GM21786 (cell line): ENCODE results near the gene ZNF385B.

Source experiments
- ATAC-seq: cut with Tn5 transposase; IDR thresholded peaks from one replicate; pipeline ENCODE4 v1.9.1; 2021; ENCODE audit not compliant: unreplicated experiment

The ZNF385B gene

GRCh38 chr2:179751163-179751809, 110.1 kb downstream of the ZNF385B start:
- ATAC-seq = no peak

GRCh38 chr2:179749210-179749609, 112.2 kb downstream of the ZNF385B start:
- no peak for ATAC-seq

DNA sequence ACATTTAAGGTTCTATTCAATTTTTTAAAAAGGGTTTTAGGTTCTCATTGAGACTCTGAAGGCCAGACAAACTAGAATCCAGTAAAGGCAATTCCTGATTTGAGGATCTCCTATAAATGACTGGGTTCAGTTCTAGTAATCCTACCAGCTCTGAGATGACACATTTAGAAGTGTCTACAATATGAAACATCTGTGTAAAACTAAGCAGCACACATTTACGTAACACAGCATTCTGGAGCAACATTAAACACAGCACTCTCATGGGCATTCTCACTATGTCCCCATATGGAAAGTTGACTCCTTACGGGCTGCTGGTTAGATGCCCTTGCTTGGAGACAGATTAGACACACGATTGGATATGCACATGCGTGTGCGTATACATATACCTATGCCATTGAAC, 114.4 kb downstream of the ZNF385B start:
- no peak for ATAC-seq

DNA sequence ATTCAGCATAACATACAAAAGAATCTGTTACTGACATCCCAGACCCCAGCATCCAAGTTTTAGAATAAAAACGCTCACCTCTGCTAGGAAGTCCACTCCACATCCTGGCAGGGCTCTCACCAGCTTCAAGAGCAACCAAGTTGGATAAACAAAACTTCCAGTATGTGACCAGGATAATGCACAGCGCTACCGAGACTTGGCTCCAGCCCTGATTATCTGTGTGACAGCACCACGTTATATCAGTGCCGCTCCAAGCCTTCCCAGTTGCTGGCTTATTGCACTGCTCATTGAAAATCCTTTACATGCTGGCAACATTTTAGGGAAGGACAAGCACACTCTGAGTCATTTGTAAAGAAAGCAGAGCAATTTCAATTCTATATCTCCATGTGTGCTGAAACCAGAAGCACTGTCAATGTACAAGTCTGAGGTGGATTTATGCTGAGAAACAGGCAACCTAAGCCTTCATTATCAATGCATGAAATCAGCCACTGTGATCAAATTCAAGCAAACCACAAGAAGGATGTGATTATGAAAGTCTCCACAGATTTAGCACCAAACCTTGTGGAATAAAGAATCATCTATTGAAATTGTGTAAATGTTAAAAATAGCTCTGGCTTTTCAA, 115.7 kb downstream of the ZNF385B start:
- no peak for ATAC-seq

- no peak for ATAC-seq
These were observed 117.0 kb downstream of the ZNF385B start for GRCh38 chr2:179744401-179744800.

DNA sequence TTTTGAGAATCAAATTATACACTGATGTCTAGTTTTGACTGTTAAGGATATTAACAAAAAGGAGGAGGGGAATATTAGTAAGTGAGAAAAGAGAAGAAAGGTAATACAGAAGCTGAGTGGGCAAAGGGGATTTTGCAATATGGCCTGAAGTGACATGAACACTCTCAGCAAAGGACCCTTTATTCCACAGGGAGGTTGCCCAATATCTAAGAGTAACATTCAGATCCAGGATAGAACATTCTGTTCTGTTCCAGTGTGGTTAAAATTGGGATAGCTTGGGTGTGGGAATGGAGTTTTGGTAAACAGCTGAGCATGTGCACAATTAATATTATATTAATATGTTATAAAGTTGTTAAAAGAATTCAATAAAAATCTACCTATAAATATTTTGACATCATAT, 120.1 kb downstream of the ZNF385B start:
- ATAC-seq = no peak

- no peak for ATAC-seq
These were observed 131.4 kb downstream of the ZNF385B start for GRCh38 chr2:179729966-179730365.

- no peak for ATAC-seq
These were observed 134.8 kb downstream of the ZNF385B start for GRCh38 chr2:179726461-179727180.

- no peak for ATAC-seq
These were observed 137.0 kb downstream of the ZNF385B start for GRCh38 chr2:179724403-179724802.

GRCh38 chr2:179720173-179720772, 141.1 kb downstream of the ZNF385B start:
- ATAC-seq = no peak

DNA sequence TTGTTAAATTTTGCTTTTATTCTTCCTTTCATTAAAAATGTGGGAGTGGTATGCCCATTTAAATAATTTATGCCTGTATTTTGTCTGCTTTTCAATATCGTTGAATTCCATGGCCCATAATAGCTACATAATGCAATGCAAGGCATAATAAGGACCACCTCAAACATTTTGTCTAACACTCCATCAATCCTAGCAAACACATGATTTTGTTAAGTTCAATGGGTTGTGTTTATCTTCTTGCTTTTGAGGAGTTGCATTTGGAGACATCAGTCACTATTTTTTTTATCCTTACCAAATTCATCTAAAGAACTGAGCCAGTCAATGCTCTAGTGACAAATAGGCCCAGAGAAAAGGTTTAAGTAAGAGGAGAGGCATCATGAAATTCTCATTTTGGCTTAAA, 145.5 kb downstream of the ZNF385B start:
- no peak for ATAC-seq

- no peak for ATAC-seq
These were observed 146.2 kb downstream of the ZNF385B start for GRCh38 chr2:179715196-179715595.

DNA sequence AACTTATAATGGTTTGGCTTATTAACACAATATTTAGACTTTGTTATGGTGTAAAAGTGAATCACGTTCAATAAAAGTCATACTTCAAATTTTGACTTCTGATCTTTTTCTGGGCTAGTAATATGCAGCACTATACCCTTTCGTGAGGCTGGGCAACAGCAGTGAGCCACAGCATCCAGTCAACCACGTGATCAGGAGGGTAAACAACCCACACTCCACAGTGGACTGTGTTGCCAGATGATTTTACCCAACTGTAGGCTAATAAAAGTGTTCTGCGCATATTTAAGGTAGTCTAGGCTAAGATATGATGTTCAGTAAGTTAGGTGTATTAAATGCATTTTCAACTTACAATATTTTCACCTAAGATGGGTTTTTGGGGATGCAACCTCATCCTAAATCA, 148.6 kb downstream of the ZNF385B start:
- ATAC-seq = no peak

DNA sequence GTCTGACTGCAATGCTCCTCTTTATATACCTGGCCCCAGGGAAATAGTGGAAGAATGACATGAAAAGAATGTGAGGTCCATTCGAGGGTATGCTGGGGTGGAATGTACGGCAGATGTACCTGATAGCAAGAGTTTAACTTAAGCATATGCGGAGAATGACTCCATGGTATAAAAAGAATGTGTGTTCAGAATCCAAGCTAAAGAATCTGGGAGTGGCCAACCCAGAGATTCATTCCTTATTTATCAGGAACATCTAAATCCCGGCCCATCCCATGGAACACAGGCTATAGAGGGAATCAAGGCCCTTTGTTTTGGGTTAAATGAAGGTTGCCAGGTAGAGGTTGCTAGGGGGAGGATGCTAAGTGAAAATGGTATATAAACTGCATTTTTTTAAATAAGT, 150.0 kb downstream of the ZNF385B start:
- no peak for ATAC-seq

GRCh38 chr2:179703702-179704101, 157.7 kb downstream of the ZNF385B start:
- ATAC-seq = no peak

DNA sequence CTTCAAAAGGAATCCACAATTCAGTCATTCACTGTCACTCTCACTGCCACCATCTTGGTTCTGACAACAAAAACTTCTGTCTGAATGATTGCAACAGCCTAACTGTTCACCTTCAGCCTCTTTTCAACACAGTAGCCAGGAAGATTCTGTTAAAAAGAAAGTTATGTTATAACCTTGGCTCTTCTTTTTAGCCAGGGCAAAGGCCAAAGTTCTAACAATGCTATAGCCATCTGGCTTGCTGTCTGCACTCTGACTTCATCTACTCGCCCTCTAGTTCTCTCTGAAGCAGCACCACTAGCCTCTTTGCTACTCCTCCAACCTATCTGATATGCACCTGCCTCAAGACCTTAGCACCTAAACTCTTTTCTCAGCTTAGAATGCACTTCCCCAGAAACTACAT, 158.5 kb downstream of the ZNF385B start:
- ATAC-seq = no peak

GRCh38 chr2:179701524-179702110, 159.8 kb downstream of the ZNF385B start:
- ATAC-seq = no peak

- ATAC-seq = no peak
These were observed 165.9 kb downstream of the ZNF385B start for GRCh38 chr2:179695486-179695885.

DNA sequence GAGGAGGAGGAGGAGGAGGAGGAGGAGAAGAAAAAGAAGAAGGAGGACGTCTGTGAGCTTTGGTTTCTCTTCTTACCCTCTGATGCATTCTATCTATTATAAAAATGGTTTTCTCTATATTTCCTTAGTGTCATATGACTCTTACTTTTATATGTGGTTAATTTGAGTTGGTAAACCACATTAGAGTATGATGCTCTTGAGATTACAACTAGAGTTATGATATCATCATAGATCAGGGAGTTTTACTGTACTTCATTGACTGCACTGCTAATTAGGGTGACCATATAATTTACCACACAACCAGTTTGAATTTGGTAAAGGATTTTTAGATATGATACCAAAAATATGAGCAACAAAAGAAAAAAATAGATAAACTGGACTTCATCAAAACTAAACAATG, 166.4 kb downstream of the ZNF385B start:
- ATAC-seq = no peak

DNA sequence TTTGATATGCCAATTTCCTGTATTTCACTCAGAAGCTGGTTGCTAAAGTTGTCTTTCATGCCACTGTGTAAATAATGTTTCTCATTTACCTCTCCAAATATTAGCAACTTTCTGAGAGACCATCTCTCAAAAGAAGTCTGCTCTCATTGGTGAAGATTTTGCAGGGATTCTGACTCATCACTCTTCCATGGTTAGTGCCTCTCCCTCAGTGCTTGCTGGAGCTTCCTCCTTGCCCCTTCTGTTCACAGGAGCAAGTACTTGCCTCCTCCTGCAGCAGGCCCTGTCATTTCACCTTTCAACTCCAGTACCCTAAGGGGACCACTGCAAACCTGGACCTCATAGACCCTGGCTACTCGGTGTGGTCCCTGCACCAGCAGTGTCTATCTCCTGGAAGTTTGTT, 168.8 kb downstream of the ZNF385B start:
- no peak for ATAC-seq

DNA sequence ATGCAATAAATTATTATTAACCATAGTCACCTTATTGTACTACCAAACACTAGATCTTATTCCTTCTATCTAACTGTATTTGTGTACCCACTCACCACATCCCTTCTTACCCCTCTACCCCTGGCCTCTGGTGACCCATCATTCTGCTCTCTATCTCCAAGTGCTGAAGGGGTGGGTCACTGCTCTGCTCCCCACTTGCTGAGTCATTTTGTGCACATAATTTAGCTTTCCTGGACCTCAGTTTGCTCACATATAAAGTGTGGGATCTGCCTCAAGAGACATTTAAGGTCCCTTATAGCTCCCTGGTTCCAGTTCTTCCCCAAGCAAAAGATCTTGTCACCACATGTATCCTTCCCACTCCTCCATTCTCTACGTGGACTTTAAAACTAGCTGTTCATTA, 169.4 kb downstream of the ZNF385B start:
- ATAC-seq = no peak

DNA sequence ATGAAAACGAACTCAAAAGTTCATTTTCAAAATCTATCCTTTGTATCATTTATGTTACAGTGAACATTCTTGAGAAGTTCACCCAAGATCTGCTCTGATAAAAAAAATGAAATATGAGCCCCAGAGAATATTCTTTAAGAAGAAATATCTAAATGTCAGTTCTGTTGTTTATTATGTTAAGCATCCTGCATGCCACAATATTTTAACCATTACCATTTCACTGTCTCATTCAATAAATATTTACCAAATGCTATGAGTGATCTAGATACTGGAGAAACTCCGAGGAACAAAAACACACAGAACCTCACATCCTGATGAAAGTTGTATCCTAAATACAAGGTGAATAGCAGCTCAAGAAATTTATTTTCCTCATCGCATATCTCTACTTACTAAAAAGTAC, 170.2 kb downstream of the ZNF385B start:
- no peak for ATAC-seq
